GM12865 (cell line): ENCODE results near the gene CACNA1C.

ENCODE experiments used
- DNase-seq: peaks from one replicate; pipeline ENCODE4 v3.0.0; 2010; ENCODE audit warnings: low read depth
- H3K4me3 ChIP-seq: 2 replicates; pipeline ENCODE4 v1.5.1; 2011; ENCODE audit warnings: mild to moderate bottlenecking, low read depth, low read length, control low read depth
- TF ChIP-seq, protein P1 (sequence below): IDR thresholded peaks from 2 replicates; pipeline ENCODE4 v1.5.1; 2011; ENCODE audit warnings: low read length, control low read depth, low read depth, inconsistent platforms; ENCODE audit not compliant: insufficient read depth; ENCODE audit errors: missing control alignments

CACNA1C gene

DNA sequence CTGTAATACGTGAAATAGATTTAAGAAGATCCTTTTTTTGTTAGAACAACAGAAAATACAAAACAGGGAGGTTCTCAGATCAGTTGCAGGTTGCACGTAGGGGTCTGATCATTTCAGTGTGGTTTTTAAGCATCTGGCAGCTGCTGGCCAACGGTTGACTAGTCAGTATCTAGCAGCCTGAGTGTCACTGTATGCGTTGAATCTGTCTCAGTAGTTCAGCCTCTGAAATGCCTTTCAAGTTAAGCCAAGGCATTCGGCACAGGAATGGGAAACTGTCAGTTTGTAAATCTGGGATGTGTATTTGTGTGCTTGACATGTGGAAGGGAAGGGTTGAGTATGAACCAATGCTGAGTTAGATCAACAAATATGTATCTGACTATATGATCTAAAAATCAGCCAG lies 165.9 kb downstream of the CACNA1C start:
- no peak overlapping the region for H3K4me3 ChIP-seq
- TF ChIP-seq, protein P1, sequence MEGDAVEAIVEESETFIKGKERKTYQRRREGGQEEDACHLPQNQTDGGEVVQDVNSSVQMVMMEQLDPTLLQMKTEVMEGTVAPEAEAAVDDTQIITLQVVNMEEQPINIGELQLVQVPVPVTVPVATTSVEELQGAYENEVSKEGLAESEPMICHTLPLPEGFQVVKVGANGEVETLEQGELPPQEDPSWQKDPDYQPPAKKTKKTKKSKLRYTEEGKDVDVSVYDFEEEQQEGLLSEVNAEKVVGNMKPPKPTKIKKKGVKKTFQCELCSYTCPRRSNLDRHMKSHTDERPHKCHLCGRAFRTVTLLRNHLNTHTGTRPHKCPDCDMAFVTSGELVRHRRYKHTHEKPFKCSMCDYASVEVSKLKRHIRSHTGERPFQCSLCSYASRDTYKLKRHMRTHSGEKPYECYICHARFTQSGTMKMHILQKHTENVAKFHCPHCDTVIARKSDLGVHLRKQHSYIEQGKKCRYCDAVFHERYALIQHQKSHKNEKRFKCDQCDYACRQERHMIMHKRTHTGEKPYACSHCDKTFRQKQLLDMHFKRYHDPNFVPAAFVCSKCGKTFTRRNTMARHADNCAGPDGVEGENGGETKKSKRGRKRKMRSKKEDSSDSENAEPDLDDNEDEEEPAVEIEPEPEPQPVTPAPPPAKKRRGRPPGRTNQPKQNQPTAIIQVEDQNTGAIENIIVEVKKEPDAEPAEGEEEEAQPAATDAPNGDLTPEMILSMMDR = no peak
- DNase-seq = no peak

DNA sequence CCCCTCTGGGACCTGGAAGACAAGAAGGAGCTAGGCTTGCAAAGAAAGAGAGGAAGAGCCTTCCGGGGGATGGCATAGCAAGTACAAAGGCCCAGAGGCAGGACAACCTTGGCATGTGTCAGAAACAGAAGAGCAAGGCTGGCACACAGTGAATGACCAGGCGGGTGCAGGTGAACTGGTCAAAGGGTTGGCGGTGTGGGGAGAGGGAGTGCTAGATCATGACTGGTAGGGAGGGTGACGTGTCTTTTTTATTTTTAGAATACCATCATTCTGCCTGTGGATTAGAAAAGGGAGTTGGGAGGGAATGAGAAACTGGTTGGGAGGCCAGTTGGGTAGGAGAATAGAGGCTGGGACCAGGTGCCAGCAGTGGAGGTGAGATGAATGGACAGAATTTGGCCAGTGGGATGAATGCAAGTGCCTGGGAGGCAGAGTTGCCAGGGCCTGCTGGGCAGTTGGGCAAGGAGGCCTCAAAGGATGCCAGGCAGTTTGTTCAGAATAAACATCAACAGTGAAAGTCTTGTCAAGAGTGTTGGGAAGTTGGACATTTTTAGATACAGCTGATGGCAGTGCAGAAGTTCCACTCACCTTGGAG lies 168.3 kb downstream of the CACNA1C start:
- TF ChIP-seq, protein P1 = no peak
- no peak for DNase-seq

DNA sequence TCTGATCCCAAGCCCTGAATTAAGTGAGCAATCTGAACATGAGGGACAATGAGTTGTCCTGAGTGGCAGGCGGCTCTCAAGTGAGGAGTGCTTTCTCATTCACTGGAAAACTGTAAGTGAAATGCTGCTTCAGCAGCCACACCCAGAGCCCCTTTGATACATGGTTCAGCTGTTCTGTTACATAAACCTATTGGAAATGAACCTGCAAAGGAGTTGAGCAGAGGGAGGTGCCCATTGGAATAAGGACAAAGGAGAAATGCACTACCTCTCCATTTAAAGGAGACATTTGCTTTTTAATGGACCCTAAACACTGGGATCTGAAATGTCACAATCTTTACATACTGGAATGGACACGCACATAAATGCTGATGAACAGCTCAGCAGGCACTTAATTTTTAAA lies 169.9 kb downstream of the CACNA1C start:
- TF ChIP-seq, protein P1 = no peak
- no peak overlapping the region for H3K4me3 ChIP-seq
- DNase-seq = no peak

More for the DNA sequence above, 168.3 kb downstream of the CACNA1C start:
- H3K4me3 ChIP-seq = no peak overlapping the region

DNA sequence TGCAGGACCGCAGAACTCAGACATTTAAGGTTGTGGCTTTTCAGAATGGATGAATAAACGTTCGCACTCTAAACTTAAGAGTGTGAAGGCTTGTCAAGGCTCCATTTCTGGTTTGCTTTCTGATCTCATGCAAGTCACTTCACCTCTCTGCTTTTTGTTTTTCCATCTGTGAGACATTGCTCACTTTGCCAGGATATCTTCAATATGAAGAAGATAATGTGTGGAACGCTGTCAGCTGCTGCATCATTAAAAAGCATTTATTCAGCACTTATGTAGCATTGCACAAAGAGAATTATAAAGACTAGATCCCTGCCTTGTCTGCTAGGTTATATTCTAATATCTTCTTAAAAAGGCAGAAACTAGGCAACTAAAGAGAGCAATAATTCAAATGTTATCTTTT lies 172.2 kb downstream of the CACNA1C start:
- no peak for DNase-seq
- no peak overlapping the region for H3K4me3 ChIP-seq
- TF ChIP-seq, protein P1 = no peak

DNA sequence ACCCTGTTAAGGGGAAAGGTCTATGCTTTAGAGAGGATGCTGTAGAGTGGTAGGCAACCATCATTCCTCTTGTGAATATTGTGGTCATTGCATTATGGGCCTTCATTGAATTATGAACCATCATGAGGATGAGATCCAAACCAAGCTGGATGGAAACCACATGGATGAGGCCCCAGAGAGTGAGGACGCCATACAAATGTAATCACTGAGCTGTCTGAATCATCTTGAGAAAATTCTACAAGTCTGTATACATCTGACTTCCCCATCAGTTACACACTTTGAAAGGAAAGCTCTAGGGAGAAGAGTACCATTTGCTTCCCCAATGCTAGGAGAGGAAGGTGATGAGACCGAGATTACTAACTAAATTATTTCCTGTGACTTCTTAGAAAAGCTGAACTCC lies 172.9 kb downstream of the CACNA1C start:
- H3K4me3 ChIP-seq = no peak overlapping the region
- no peak for DNase-seq
- TF ChIP-seq, protein P1 = no peak

DNA sequence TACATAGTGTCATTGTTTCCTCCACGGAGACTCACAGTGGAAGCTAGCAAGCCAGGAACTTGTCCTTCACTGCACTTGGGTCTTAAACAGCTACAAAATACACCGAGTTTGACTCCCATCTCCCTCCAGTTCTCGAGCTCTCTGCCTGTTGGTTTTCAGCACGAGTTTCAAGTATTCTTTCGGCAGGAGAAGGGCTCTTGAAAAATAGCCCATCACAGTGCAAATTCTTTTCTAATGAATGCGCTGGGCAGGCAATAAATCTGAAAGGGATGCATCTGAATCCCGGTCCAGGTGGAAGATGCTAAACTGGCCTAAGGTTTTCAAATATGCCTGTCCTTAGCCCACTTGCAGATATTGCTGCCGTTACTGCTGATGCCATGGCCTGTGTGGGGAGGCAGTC lies 173.9 kb downstream of the CACNA1C start:
- TF ChIP-seq, protein P1 = no peak
- no peak for DNase-seq
- H3K4me3 ChIP-seq = no peak overlapping the region

DNA sequence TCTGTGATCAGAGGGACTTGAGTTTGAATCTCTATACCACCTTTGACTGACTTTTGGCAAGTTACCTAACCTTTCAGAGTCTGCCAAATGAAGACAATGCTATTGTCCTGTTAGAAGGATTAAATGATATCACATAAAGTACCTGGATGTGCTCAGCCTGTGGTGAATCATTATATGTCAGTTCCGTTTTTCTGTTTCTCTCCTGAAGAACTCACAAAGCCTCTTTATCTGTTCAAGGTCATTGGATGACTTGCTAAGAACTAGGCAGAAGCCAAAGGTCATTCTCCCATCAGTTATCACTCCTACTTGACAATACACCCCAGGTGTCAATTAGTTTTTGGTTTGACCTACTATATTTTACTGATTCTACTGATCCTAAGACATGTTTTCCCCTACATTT lies 174.6 kb downstream of the CACNA1C start:
- no peak overlapping the region for H3K4me3 ChIP-seq
- no peak for DNase-seq
- TF ChIP-seq, protein P1 = no peak
